ENCODE measurements around the gene QRSL1.

- no peak for TF ChIP-seq ZNF384 (IDR thresholded peaks at IDR 0.05)
- no peak for TF ChIP-seq ARNT (IDR thresholded peaks at IDR 0.05)
- no peak for TF ChIP-seq FOXA1 (IDR thresholded peaks at IDR 0.05)
- no peak for TF ChIP-seq SP1 (IDR thresholded peaks at IDR 0.05)
- no peak for TF ChIP-seq BHLHE40 (IDR thresholded peaks at IDR 0.05; ENCODE audit: borderline replicate concordance)
These were observed 37.6 kb downstream of the QRSL1 start for GRCh38 chr6:106667022-106667402.
